GM18498 (cell line): ENCODE measurements around the gene CUTA.
"Not testable (repeated sequence)": the region's sequence is repeated elsewhere in the genome, so short reads cannot be mapped to it uniquely, and the experiment has no call there.

Experiments used
- ATAC-seq: cut with Tn5 transposase; IDR thresholded peaks from one replicate; pipeline ENCODE4 v1.9.1; 2021; ENCODE audit warnings: mild to moderate bottlenecking, moderate library complexity; ENCODE audit not compliant: unreplicated experiment

Gene CUTA

DNA sequence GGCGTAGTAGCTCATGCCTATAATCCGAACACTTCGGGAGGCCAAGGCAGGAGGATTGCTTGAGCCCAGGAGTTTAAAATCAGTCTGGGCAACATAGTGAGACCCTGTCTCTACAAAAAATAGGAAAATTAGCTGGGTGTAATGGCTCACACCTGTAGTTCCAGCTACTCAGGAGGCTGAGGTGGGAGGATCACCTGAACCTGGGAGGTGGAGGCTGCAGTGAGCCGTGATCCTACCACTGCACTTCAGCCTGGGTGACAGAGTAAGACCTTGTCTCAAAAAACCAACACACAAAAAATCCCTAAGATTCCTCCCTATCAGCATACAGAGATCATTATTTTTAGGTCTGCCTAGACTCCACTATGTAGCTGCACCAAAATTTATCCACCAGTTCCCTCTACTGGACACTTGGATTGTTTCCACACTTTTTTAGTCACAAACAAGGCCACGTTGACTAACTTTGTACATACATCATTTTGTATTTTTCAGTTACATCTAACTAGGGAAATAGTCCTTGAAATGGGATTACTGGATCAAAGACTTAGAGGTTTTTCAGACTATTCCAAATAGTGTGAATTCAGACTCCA lies 10.7 kb downstream of the CUTA start:
- no peak for ATAC-seq

DNA sequence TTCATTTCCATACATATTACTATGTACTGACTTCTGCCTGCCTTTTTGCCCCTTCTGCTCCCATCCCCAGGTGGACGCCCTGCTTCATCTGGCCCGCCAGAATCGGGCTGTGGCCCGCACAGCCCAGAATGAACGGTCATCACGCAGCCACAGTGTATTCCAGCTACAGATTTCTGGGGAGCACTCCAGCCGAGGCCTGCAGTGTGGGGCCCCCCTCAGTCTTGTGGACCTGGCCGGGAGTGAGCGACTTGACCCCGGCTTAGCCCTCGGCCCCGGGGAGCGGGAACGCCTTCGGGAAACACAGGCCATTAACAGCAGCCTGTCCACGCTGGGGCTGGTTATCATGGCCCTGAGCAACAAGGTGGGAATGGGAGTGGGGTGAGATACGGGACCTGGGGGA lies 11.8 kb downstream of the CUTA start:
- no peak for ATAC-seq

DNA sequence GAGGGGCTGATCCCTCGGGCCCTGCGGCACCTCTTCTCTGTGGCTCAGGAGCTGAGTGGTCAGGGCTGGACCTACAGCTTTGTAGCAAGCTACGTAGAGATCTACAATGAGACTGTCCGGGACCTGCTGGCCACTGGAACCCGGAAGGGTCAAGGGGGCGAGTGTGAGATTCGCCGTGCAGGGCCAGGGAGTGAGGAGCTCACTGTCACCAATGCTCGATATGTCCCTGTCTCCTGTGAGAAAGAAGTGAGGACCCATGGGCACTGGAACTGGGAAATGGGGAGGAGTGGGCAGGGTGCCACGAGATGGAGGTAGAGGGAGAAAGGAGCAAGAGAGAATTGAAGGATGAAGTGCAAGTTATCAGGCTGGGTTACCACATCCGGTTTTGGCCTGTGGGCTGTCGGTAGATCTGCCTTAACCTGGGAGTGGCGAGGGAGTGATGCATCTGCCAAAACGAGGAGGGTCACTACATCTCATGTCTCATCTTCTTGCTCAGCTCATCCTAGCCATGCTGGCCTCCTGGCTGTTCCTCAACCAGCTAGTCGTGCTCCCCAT lies 12.4 kb downstream of the CUTA start:
- ATAC-seq: no peak

DNA sequence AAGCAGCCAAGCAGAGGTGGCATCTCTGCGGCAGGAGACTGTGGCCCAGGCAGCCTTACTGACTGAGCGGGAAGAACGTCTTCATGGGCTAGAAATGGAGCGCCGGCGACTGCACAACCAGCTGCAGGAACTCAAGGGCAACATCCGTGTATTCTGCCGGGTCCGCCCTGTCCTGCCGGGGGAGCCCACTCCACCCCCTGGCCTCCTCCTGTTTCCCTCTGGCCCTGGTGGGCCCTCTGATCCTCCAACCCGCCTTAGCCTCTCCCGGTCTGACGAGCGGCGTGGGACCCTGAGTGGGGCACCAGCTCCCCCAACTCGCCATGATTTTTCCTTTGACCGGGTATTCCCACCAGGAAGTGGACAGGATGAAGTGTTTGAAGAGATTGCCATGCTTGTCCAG lies 13.0 kb downstream of the CUTA start:
- ATAC-seq: no peak

DNA sequence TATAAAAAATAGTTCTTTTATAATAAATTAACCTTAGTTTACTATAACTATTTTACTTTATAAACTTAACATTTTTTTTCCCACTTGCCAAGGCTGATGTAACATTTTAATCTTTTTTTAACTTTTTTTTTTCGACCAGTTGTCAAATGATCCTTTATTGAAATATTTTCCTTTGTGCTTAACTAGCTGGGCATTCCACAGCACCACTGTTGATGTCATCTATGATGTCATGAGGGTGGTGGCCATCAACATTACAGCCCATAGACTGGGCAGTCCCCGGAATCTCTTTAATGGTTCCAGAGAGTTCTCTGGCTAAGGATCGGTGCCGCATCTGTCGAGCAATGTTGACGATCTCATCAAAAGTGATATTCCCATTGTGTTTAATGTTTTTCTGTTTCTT lies 18.0 kb downstream of the CUTA start:
- ATAC-seq: not testable (repeated sequence)

DNA sequence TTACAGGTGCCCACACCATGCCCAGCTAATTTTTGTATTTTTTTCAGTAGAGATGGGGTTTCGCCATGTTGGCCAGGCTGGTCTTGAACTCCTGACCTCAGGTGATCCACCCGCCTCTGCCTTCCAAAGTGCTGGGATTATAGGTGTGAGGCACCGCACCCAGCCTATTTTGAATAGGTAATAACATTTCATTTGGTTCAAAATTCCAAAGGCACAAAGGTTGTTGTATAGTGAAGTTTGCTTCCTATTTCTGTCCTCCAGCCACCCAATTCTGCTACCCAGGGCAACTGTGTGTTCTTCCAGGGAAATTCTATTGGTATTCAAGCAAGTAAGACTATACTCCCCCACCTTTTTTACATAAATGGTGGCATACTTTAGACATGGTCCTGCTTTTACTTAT lies 19.3 kb downstream of the CUTA start:
- ATAC-seq: not testable (repeated sequence)

DNA sequence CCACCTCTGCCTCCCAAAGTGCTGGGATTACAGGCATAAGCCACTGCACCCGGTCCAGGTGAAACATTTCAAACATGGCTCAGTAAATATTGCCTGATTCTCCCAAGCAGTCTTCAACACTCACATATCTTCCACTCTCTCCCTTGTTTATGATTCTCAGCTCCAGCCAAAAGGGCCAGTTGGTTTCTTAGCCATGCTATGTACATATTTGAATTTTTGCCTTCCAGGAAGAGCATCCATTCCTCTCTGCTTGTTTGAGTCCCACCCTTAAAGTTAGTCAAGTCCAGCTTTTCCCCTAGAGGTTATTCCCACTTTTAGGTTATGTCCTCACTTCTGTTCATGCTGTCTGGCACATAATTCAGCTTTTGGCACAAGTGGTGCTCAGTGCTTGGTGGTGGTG lies 20.4 kb downstream of the CUTA start:
- ATAC-seq: no peak

DNA sequence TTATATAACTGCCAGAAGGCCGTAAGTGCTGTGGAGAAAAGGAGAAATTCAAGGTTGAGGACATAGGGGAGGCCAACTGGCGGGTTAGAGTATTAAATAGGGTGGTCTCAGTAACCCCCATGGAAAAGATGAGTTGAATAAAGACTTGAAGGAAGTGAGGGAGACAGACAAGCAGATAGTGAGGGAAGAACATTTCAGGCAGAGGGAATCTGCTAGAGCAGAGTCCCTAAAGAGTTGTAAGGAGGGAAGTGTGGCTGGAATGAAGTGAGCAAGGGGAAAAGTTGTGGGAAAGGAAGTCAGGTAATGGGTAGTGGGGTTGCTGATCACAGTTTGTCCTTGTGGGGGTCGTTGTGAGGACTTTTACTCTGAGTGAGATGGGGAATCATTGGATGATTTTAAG lies 24.9 kb downstream of the CUTA start:
- no peak for ATAC-seq

DNA sequence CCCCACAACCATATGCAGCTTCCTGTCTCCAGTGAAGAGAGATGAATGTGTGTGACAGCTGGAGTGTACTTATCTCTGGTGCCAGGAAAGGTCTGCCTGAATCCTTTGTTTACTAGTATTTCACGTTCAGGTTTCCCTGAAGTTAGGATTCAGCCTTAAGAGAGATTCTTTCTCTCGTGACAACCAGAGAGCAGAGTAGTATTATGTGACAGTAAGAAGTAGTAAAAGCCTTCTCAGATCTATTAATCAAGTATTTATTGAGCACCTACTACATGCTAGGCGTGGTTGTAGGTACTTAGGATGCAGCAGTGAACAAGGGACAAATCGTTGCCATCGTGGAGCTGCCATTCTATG lies 25.3 kb downstream of the CUTA start:
- ATAC-seq: no peak

DNA sequence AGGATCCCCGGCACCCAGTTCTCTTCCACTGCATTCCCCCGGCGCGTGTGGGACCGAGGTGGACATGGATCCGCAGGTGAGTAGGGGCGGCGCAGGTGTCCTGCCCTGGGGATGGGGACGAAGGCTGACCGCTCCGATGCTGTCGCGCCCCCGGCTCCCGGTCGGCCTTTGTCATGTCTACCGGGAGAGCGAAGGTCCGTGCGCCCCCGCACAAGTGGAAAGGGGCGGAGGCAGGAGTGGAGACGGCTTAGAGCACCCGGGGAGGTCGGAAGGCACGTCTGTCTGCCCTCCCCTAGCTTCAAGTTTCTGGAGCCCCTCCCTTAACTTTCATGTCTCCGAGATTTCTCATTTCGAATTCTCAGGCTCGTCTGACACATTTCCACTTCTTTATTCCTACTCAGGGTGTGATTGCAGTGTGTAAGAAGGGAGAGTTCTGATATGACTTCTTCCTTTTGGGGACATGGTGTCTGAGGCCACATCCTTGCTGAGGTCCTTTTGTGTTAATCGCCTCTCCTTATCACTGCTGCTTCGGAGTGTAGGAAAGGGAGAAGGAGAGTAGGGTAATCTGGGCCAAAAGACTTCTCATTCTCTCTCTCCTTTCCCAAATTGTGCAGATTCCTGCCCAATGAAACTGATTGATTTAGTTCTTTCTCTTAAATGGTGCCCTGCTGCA lies 25.8 kb downstream of the CUTA start:
- ATAC-seq: peak; percentile 23

DNA sequence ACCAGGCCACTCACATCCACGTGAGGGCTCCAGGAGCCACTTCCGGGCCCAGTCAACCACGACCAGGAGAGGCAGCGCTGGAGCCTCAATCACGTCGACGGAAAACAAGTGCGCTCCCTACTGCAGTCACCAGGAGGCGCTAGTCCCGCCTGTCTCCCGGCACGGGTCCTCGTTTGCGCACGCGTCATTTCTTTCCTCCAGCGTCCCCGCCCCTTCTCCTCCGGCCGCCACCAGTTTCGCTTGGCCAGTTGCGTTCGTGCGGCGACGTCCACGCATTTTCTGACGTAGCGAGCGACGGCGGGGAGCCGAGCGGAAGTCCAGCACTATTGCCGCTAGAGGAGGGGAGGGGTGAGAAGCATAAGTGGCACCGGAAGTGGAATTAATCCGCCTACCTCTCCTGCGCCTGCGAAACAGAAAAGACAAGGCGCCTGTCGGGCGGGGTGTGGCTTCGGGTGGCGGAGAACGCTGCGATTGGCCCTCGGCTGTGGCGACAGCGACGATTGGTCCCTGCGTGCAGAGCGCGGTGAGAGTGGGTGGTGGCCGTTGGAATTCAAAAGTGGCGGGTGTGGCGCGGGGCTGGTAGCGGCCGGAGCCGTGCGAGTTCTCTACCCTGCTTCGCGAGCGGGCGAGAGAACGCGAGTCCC lies 26.5 kb downstream of the CUTA start, which contains the start of gene KIFC1:
KIFC1 (plus strand) TSS at position 546 of the 644 bp plus-strand sequence. CDS start 163 bp downstream, outside the sequence.
- peak; percentile 91 for ATAC-seq

DNA sequence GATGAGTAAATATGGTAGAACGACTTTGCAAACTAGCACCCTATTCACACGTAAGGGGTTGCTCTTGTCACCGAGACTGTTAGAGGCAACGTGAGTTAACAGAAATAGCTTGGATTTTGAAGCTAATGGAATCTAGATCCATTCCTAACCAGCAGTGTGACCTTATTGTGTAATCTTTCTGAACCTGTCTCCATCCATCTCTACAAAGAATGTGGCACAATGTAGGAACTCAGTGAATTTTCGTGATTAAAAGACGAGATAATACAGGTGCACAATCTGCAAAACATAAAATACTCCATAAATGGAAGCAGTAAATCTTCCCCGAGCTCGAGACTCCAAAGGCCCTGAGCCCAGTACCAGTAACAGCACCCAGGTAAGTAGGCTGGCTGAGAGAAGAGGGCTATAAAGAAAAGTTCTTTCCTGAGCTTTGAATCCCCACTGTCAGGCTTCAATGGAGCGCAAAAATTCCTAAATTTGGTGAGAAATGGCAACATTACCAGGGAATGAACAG lies 27.1 kb downstream of the CUTA start:
- ATAC-seq: no peak

DNA sequence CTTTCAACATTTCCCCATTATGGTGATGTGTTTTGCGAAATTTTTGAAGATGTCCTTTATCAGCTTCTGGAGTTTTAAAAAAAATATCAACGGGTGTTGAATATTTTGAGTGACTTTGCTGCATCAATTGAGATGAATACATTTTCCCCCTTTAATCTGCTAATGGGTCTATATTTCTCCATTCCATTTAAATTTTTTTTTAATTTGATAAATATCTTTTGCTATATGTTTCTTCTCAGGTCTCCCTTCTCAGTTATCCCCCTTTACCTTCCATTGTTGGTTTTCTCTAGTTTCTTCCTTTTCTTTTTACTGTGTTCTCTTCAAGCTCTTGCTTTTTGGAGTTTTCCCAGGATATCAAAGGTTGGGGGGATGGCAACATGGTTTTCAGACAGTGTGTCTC lies 27.7 kb downstream of the CUTA start:
- ATAC-seq: no peak

DNA sequence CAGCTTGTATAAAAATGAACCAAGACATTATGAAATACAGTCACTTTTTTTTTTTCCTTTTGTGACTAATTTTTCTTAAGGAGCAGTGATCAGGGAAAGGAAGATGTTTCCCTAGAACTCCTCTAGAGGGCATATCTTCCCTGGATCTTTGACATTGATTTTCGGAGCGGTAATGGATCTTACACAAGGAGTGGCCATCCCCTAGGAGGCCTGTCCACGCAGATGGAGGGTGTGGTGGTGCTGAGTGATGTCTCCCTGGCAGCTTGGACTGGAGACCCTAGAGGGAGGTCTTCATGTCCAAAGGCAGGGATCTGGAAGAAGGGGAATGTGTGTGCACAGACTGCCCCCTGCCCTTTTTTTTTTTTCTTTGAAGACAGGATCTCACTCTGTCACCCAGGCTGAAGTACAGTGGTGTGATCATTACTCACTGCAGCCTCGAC lies 33.3 kb downstream of the CUTA start:
- ATAC-seq: no peak

DNA sequence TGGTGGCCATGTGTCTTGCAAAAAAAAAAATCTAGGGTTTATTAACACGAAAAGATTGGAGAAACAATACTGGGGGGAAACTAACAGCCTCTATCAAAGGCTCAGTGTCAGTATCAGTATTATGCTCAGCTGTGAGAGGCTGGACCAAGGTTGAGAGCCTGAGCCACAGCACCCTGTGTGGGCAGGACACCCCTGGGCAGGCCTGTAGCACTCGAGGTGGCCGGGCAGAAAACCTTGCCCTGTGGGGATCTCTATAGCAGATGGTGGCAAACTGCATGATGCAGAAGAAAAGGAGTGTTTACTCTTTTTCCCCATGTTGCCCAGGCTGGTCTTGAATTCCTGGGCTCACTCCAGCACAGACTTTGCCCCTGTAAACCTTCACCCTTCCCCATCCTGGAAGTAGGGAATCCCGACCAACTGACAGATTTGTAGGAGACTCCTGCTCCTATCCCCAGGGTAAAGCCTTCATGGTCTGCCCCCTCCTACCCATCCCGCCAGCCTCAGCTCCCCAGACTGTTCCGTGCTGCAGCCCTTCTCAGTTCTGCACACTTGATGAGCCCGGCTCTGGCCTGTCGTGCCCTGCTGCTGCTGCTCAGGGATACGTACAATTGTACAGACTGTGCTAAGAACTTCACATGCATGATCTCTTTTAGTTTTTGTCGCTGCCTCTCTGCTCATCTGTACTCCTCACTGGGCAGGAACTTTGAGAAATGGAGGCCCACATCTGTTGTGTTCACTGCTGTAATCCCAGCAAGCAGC lies 34.3 kb downstream of the CUTA start:
- no peak for ATAC-seq

DNA sequence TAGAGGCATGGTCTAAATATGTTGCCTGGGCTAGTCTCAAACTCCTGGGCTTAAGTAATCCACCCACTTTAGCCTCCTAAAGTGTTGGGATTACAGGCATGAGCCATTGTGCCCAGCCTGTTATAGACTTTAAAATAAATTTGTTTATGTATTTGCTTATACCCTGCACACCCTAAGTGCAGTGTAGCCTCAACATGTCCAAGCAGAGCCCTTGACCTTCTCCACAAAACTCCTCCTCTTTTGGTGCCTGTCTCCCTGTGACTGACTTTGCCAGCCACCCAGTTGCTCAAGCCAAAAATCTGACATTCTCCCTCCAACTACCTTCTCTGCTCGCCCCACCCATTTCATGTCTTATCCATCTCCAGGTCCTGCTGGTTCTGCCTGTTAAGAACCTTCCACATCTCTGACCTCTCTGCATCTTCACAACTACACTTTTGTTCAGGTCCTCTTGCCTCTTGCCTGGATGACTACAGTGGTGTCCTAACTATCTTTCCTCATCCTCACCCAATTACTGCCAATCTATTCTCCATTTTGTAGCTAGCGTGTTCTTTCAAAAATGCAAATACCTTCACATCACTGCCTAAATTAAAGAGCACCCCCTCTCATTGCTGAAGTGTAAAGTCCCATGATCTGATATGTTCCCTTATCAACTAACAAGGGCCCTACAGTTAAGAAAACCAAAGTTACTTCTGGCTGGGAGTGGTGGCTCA lies 37.5 kb downstream of the CUTA start:
- no peak for ATAC-seq

DNA sequence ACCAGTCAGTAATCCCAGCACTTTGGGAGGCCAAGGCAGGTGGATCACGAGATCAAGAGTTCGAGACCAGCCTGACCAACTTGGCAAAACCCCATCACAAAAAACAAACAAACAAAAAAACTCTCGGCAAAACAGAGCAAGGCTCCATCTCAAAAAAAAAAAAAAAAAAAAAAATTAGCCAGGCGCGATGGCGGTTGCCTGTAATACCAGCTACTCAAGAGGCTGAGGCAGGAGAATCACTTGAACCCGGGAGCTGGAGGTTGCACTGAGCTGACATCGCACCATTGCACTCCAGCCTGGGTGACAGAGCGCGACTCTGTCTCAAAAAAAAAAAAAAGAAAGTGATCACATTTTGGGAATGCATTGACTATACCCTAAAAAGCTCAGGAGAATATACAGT lies 38.7 kb downstream of the CUTA start:
- not testable (repeated sequence) for ATAC-seq

DNA sequence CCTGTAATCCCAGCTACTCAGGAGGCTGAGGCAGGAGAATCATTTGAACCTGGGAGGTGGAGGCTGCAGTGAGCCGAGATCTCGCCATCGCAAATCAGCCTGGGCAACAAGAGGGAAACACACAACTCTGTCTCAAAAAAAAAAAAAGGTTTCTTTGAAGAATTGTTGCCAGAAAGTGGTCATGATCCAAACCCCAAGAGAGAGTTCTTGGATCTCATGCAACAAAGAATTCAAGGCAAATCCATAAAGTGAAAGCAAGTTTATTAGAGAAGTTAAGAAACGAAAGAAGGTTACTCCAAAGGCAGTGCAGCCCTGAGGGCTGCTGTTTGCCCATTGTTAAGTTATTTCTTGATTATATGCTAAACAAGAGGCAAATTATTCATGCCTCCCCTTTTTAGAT lies 40.7 kb downstream of the CUTA start:
- ATAC-seq: no peak

DNA sequence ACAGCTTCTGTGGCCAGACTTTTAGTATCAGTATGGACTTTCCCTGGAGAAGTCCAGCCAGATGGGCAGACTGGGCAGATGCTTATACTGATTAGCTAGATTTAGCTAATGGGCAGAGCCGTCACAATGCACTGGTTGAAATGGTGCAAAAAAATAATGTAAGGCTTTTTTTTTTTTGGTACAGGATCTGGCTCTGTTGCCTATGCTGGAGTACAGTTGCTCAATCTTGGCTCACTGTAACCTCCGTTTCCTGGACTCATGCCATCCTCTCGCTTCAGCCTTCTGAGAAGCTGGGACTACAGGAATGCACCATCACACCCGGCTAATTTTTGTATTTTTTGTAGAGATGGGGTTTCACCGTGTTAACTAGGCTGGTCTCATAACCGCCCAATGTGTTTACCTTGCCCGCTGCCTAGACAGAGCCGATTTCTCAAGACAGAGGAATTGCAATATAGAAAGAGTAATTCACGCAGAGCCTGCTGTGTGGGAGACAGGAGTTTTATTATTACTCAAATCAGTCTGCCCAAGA lies 42.7 kb downstream of the CUTA start:
- ATAC-seq: no peak
